ENCODE measurements around the gene CFAP298.

- no peak for TF ChIP-seq POLR2AphosphoS5 (IDR thresholded peaks at IDR 0.05; ENCODE audit: borderline replicate concordance, low read depth, low read length)
- no peak for TF ChIP-seq EZH2 (IDR thresholded peaks at IDR 0.05)
- no peak for TF ChIP-seq FOXP2 (optimal IDR thresholded peaks at IDR 0.05; ENCODE audit: control extremely low read depth, extremely low read length, insufficient read depth)
Measured at GRCh38 chr21:32585042-32585710, 27.0 kb downstream of the CFAP298 start, which contains the start of gene TCP10L.
